IMR-90 (cell line): Measurements from ENCODE around the gene TEAD1. TPM values are rescaled to one million over a fixed set of nuclear protein-coding genes. Genes with fewer than 3 reads are reported as not detected.

Experiments used
- ATAC-seq: fragments of 200-7000 bp; cut with Tn5 transposase; 2 replicates; pipeline ENCODE4 v1.9.1; 2020; ENCODE audit warnings: low read depth, mild to moderate bottlenecking, moderate library complexity
- BruUV-seq: library from RNA; stranded (reverse); fragments of 400-500 nt; replicated peaks from 2 replicates; lab custom pipeline; 2021; lab: Mats Ljungman, UMichigan
- CTCF ChIA-PET: fragments of 300-600 bp; formaldehyde crosslinking; extraction: SDS; loops from one replicate; lab custom pipeline; 2021; ENCODE audit warnings: antibody characterized with exemption; lab: Yijun Ruan, JAX
- POLR2A ChIA-PET: fragments of 300-600 bp; sonication (Branson Sonifier 250); formaldehyde crosslinking; loops from one replicate; lab custom pipeline; 2022; ENCODE audit warnings: antibody characterized with exemption; ENCODE audit not compliant: unreplicated experiment; lab: Charles Lee
- DNase-seq: peaks from one replicate; pipeline ENCODE4 v3.0.0; 2013
- H2AFZ ChIP-seq: replicated peaks from 2 replicates; pipeline ENCODE3; 2013; ENCODE audit warnings: low read length, mild to moderate bottlenecking; ENCODE audit not compliant: poor library complexity
- H2AK5ac ChIP-seq: 2 replicates; pipeline ENCODE4 v1.6.1; 2013; ENCODE audit warnings: low read depth, low read length, inconsistent platforms
- H2AK9ac ChIP-seq: replicated peaks from 2 replicates; pipeline ENCODE3; 2013; ENCODE audit warnings: mild to moderate bottlenecking, low read depth, low read length, moderate library complexity; ENCODE audit not compliant: poor library complexity
- H2BK120ac ChIP-seq: 2 replicates; pipeline ENCODE4 v1.6.1; 2013; ENCODE audit warnings: low read depth, low read length, inconsistent platforms
- H2BK15ac ChIP-seq: 3 replicates; pipeline ENCODE4 v1.6.1; 2013; ENCODE audit warnings: low read depth, low read length, inconsistent platforms
- H2BK20ac ChIP-seq: 2 replicates; pipeline ENCODE4 v1.6.1; 2013; ENCODE audit warnings: low read depth, mild to moderate bottlenecking, inconsistent platforms, low read length, moderate library complexity
- H2BK5ac ChIP-seq: 2 replicates; pipeline ENCODE4 v1.6.1; 2013; ENCODE audit warnings: mild to moderate bottlenecking, low read depth, low read length, inconsistent platforms; ENCODE audit not compliant: poor library complexity, severe bottlenecking
- H3K14ac ChIP-seq: replicated peaks from 2 replicates; pipeline ENCODE4 v1.6.1; 2013; ENCODE audit warnings: low read depth, low read length, inconsistent platforms
- H3K18ac ChIP-seq: 2 replicates; pipeline ENCODE4 v1.6.1; 2013; ENCODE audit warnings: low read depth, low read length, control low read depth
- H3K23ac ChIP-seq: 2 replicates; pipeline ENCODE4 v1.6.1; 2013; ENCODE audit warnings: low read depth, low read length, inconsistent platforms
- H3K27ac ChIP-seq: 2 replicates; pipeline ENCODE4 v1.5.1; 2013; ENCODE audit warnings: mild to moderate bottlenecking, control low read depth, low read length; ENCODE audit not compliant: insufficient read depth
- H3K27me3 ChIP-seq: 2 replicates; pipeline ENCODE4 v1.6.1; 2013; ENCODE audit warnings: low read length; ENCODE audit not compliant: control insufficient read depth, insufficient read depth
- H3K36me3 ChIP-seq: 2 replicates; pipeline ENCODE4 v1.6.1; 2013; ENCODE audit warnings: low read length, mixed read lengths; ENCODE audit not compliant: control insufficient read depth, insufficient read depth
- H3K4ac ChIP-seq: 2 replicates; pipeline ENCODE4 v1.6.1; 2013; ENCODE audit warnings: low read depth, low read length, inconsistent platforms
- H3K4me1 ChIP-seq: 2 replicates; pipeline ENCODE4 v1.6.1; 2013; ENCODE audit warnings: low read length, mixed read lengths; ENCODE audit not compliant: control insufficient read depth, insufficient read depth
- H3K4me2 ChIP-seq: 2 replicates; pipeline ENCODE4 v1.6.1; 2013; ENCODE audit warnings: low read depth, mild to moderate bottlenecking, control low read depth, low read length, moderate library complexity
- H3K4me3 ChIP-seq: 2 replicates; pipeline ENCODE4 v1.5.1; 2013; ENCODE audit warnings: low read depth, mild to moderate bottlenecking, control low read depth, low read length, moderate library complexity; ENCODE audit not compliant: insufficient read depth
- H3K56ac ChIP-seq: 2 replicates; pipeline ENCODE4 v1.6.1; 2013; ENCODE audit warnings: low read length, inconsistent platforms; ENCODE audit not compliant: insufficient read depth; ENCODE audit errors: extremely low read depth
- H3K79me1 ChIP-seq, 2 experiments: 2 replicates each; pipeline ENCODE4 v1.6.1; 2013; ENCODE audit warnings: low read length in 2 of 2, inconsistent platforms in 1 of 2, low read depth in 1 of 2
- H3K9ac ChIP-seq: 2 replicates; pipeline ENCODE4 v1.6.1; 2013; ENCODE audit warnings: low read depth, low read length, control low read depth
- H3K9me1 ChIP-seq: 2 replicates; pipeline ENCODE4 v1.6.1; 2013; ENCODE audit warnings: low read length, inconsistent platforms; ENCODE audit not compliant: insufficient read depth
- H3K9me3 ChIP-seq: 2 replicates; pipeline ENCODE4 v1.6.1; 2013; ENCODE audit warnings: low read length; ENCODE audit not compliant: control insufficient read depth, insufficient read depth
- H4K20me1 ChIP-seq: 2 replicates; pipeline ENCODE4 v1.6.1; 2013; ENCODE audit warnings: low read length, inconsistent platforms; ENCODE audit not compliant: insufficient read depth
- H4K5ac ChIP-seq: 2 replicates; pipeline ENCODE4 v1.6.1; 2013; ENCODE audit warnings: mild to moderate bottlenecking, low read depth, low read length, control low read depth
- H4K8ac ChIP-seq, 2 experiments: 2 replicates each; pipeline ENCODE4 v1.6.1; 2013; ENCODE audit warnings: low read depth in 2 of 2, low read length in 2 of 2, control low read depth in 1 of 2, inconsistent platforms in 1 of 2
- H4K91ac ChIP-seq: 2 replicates; pipeline ENCODE4 v1.6.1; 2013; ENCODE audit warnings: low read depth, low read length, inconsistent platforms; ENCODE audit not compliant: insufficient read depth
- BHLHE40 ChIP-seq: fragments of 150-350 bp; IDR thresholded peaks from 2 replicates; pipeline ENCODE4 v1.6.1; 2016; ENCODE audit warnings: mild to moderate bottlenecking, low read depth, low read length
- CEBPB ChIP-seq: IDR thresholded peaks from 2 replicates; pipeline ENCODE4 v1.6.1; 2012; ENCODE audit warnings: low read depth, low read length, improper control_type of control experiment
- CHD1 ChIP-seq: IDR thresholded peaks from 2 replicates; pipeline ENCODE4 v1.6.1; 2012; ENCODE audit warnings: low read depth, low read length, improper control_type of control experiment
- CTCF ChIP-seq: conservative IDR thresholded peaks from 2 replicates; pipeline ENCODE4 v1.5.1; 2012; ENCODE audit warnings: mild to moderate bottlenecking, low read depth, low read length, improper control_type of control experiment
- ELK1 ChIP-seq: fragments of 150-350 bp; IDR thresholded peaks from 2 replicates; pipeline ENCODE4 v1.6.1; 2016; ENCODE audit warnings: low read depth, mild to moderate bottlenecking, low read length, moderate library complexity, borderline replicate concordance
- FOS ChIP-seq: fragments of 150-350 bp; IDR thresholded peaks from 2 replicates; pipeline ENCODE4 v1.6.1; 2016; ENCODE audit warnings: low read depth, low read length
- MAZ ChIP-seq: IDR thresholded peaks from 2 replicates; pipeline ENCODE4 v1.6.1; 2012; ENCODE audit warnings: low read depth, mild to moderate bottlenecking, low read length, improper control_type of control experiment, moderate library complexity, borderline replicate concordance
- MXI1 ChIP-seq: IDR thresholded peaks from 2 replicates; pipeline ENCODE4 v1.6.1; 2012; ENCODE audit warnings: low read depth, mild to moderate bottlenecking, low read length, moderate library complexity, borderline replicate concordance
- POLR2A ChIP-seq: IDR thresholded peaks from 2 replicates; pipeline ENCODE4 v1.6.1; 2012; ENCODE audit warnings: mild to moderate bottlenecking, low read depth, low read length
- RCOR1 ChIP-seq: IDR thresholded peaks from 2 replicates; pipeline ENCODE4 v1.6.1; 2012; ENCODE audit warnings: mild to moderate bottlenecking, low read length, improper control_type of control experiment; ENCODE audit not compliant: insufficient replicate concordance
- RFX5 ChIP-seq: IDR thresholded peaks from 2 replicates; pipeline ENCODE4 v1.8.0; 2012; ENCODE audit warnings: low read depth, mild to moderate bottlenecking, low read length, moderate library complexity
- USF2 ChIP-seq: fragments of 150-350 bp; IDR thresholded peaks from 2 replicates; pipeline ENCODE4 v1.6.1; 2017; ENCODE audit warnings: mild to moderate bottlenecking, antibody characterized with exemption, low read length, low read depth
- dilution Hi-C: fragments of 300-500 bp; cut with HindIII; formaldehyde crosslinking; loops from one replicate; pipeline ENCODE4 v1.14.3; 2018; ENCODE audit warnings: low sequenced_read_pairs; ENCODE audit not compliant: unreplicated experiment
- in situ Hi-C: fragments of 300-500 bp; cut with MboI; formaldehyde crosslinking; loops from 3 replicates; pipeline ENCODE4 v1.14.3; 2019; ENCODE audit warnings: low sequenced_read_pairs, inconsistent platforms, mixed read lengths
- intact Hi-C: fragments of 100-400 bp; cut with micrococcal nuclease; formaldehyde crosslinking; loops from 2 replicates; pipeline ENCODE4 v1.10.0; 2022
- polyA plus RNA-seq, 3 experiments: library from polyadenylated mRNA; depleted of rRNA; stranded (reverse); fragments of >200 nt; gene quantifications; 2 replicates each; pipeline ENCODE4 v1.2.3, GENCODE V29; 2012; ENCODE audit warnings: low replicate concordance in 1 of 3
- total RNA-seq: library from RNA; depleted of rRNA; stranded (reverse); fragments of >200 nt; gene quantifications from 2 replicates; pipeline ENCODE4 v1.2.3, GENCODE V29; 2012

TEAD1 gene
- total and polyA plus RNA-seq, 2 of the 4 experiments (the other 2 are of a cell fraction): 51.8 to 69.2 TPM

GRCh38 chr11:12897390-12897789 lies 223.2 kb downstream of the TEAD1 start:
- no peak for TF ChIP-seq MAZ
- no peak for TF ChIP-seq ELK1
- no peak for TF ChIP-seq CTCF
- no peak for TF ChIP-seq CHD1
- TF ChIP-seq MXI1: no peak
- TF ChIP-seq RFX5: no peak
- TF ChIP-seq USF2: no peak
- no peak for TF ChIP-seq BHLHE40
- no peak for TF ChIP-seq CEBPB
- TF ChIP-seq POLR2A: no peak
- TF ChIP-seq RCOR1: no peak
- no peak for TF ChIP-seq FOS
- CTCF ChIA-PET: interaction anchor here (0.5 kb wide), 1 partner anchor 33 kb away, joined by 3 read pairs; no protein-coding TSS in a partner anchor

More at GRCh38 chr11:12897390-12897789, 223.2 kb downstream of the TEAD1 start:
- peaks cover 38% of the 10 kb centered on the region for H3K36me3 ChIP-seq
- 0 out of 2 replicates have a peak overlapping the region, but pooled peaks have one; percentile 30 for H2AK5ac ChIP-seq
- H3K4me1 ChIP-seq: peaks cover 36% of the 10 kb centered on the region
- H2BK120ac ChIP-seq: no peak overlapping the region
- H3K23ac ChIP-seq: peak overlapping the region; percentile 41
- intact Hi-C loops: no loop called here
- H4K5ac ChIP-seq: no peak overlapping the region
- H3K4ac ChIP-seq: peak overlapping the region; percentile 56; the same call in 1 of the 2 replicates
- no peak overlapping the region for H2AK9ac ChIP-seq
- H3K27me3 ChIP-seq: no peaks in the 10 kb centered on the region
- no TSS peak for BruUV-seq
- no peak overlapping the region for H2BK20ac ChIP-seq
- H3K14ac ChIP-seq: no peak overlapping the region
- no peak overlapping the region for H2BK5ac ChIP-seq
- H3K79me1 ChIP-seq: peaks cover 31 to 90% of the 10 kb centered on the region in 2 experiments
- H3K9me1 ChIP-seq: peaks cover 42% of the 10 kb centered on the region
- no peak overlapping the region for H3K4me3 ChIP-seq
- H3K9ac ChIP-seq: no peak overlapping the region
- DNase-seq (no peak), ATAC-seq (no peak)
- no peak overlapping the region for H4K8ac ChIP-seq
- peaks cover 18% of the 10 kb centered on the region; the same call in 1 of the 2 replicates for H4K20me1 ChIP-seq
- no peak overlapping the region for H3K56ac ChIP-seq
- POLR2A ChIA-PET: no interaction called here
- H2AFZ ChIP-seq: no peak overlapping the region
- no peak overlapping the region for H3K4me2 ChIP-seq
- no peak overlapping the region for H4K91ac ChIP-seq
- H3K18ac ChIP-seq: no peak overlapping the region
- no peaks in the 10 kb centered on the region for H3K9me3 ChIP-seq
- H3K27ac ChIP-seq: no peak overlapping the region
- in situ Hi-C loops: no loop called here
- H2BK15ac ChIP-seq: no peak overlapping the region
- dilution Hi-C loops: loop anchor here (25.0 kb wide), 1 partner anchor 210 kb away; no protein-coding TSS in a partner anchor
